Left ventricle myocardium superior (tissue), 1 donor: ENCODE measurements around the gene CXCL14. TPM values are rescaled to one million over a fixed set of nuclear protein-coding genes. Genes with fewer than 3 reads are reported as not detected.

Source experiments
- ATAC-seq: fragments of 200-7000 bp; cut with Tn5 transposase; one replicate; pipeline ENCODE4 v1.9.1; 2020; ENCODE audit warnings: mild to moderate bottlenecking, moderate library complexity
- DNase-seq: peaks from one replicate; pipeline ENCODE4 v3.0.0-alpha.2; 2020
- intact Hi-C: fragments of 100-400 bp; cut with micrococcal nuclease; formaldehyde crosslinking; loops from one replicate; pipeline ENCODE4 v1.11.0; 2022
- long read RNA-seq: library from polyadenylated mRNA; unstranded; transcript quantifications from one replicate; pipeline ENCODE4 v2.0.0, GENCODE V29; 2021
- total RNA-seq: library from RNA; stranded (reverse); fragmentation: NEBNext Ultra II Directional; extraction: Animal tissue kit (Norgen Biotek cat#: 25700); gene quantifications from one replicate; pipeline ENCODE4 v1.2.1, GENCODE V29; 2021
- donor health status: DM: no; HTN: yes; CAD: no; lungs with severe emphysema.

CXCL14 gene, protein sequence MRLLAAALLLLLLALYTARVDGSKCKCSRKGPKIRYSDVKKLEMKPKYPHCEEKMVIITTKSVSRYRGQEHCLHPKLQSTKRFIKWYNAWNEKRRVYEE
- total RNA-seq: 1.3 TPM
- long read RNA-seq, partial matches to known transcripts: 0 of 4 reads
- long read RNA-seq, other reads (novel, unspliced or antisense): 0 of 4 reads

DNA sequence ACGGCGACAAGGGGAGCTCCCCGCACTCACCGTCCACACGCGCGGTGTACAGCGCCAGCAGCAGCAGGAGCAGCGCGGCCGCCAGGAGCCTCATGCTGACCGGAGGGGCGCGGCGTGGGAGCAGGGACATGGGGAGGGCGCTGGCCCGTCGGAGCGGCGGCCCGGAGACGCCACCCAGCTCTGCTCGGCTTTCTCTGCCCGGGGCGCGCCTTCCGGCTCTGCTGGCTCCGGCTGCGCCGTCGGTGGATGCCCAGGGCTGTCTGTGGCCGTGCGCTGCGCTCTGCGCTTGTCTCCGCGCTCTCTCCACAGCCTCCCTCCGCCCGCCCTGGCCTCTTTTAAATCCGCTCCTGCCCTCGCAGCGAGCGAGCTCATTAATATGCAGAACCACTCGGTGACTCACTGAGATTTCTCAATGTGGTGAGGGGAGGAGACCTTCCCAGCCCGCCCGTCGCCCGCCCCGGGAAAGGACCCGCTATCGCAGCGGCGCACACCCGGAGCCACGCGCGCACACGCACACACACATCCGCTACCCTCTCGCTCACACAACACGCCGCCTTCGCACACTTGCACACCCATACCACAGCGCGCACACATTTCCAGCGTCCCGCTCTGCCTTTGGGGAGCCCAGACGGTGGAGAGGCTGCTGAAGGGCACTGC lies at the start of gene CXCL14:
CXCL14 (minus strand) TSS at position 307 of the 657 bp plus-strand sequence; CDS start at position 94, 213 bp downstream.
- DNase-seq (peak; percentile 53), ATAC-seq (peak; percentile 81)
- intact Hi-C loops: no loop called here

DNA sequence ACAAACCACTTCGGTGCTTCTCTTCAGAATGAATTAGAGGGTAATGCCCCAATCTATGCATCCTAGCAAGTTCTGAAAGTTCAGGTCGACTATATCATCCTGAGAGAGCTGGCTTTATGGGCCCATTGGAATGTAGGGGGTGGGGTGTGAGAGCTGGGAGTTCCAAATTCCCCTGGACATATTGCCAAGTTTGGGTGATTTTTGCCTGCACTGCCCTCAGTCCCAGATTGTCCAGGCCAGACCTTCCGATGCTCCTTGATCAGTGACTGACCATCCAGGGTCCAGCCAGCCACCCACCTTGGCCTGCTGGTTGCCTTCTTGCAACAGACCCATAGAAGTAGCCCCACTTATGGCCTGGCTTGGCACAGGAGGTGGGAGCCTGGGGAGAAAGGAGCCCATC lies 47.8 kb upstream of the CXCL14 start:
- intact Hi-C loops: no loop called here
- ATAC-seq: no peak

GRCh38 chr5:135625961-135626360 lies 47.2 kb upstream of the CXCL14 start:
- ATAC-seq (no peak), DNase-seq (no peak)
- intact Hi-C loops: no loop called here

More for the DNA sequence above, 47.8 kb upstream of the CXCL14 start:
- no peak for DNase-seq

GRCh38 chr5:135625486-135625885 lies 46.7 kb upstream of the CXCL14 start:
- no peak for DNase-seq
- intact Hi-C loops: no loop called here
- no peak for ATAC-seq

GRCh38 chr5:135625061-135625460 lies 46.3 kb upstream of the CXCL14 start:
- DNase-seq (no peak), ATAC-seq (no peak)
- intact Hi-C loops: no loop called here

- DNase-seq (no peak), ATAC-seq (no peak)
- intact Hi-C loops: no loop called here
Measured at GRCh38 chr5:135623186-135623715, 44.5 kb upstream of the CXCL14 start.

- DNase-seq (no peak), ATAC-seq (no peak)
- intact Hi-C loops: no loop called here
Measured at GRCh38 chr5:135615581-135616260, 36.9 kb upstream of the CXCL14 start.

DNA sequence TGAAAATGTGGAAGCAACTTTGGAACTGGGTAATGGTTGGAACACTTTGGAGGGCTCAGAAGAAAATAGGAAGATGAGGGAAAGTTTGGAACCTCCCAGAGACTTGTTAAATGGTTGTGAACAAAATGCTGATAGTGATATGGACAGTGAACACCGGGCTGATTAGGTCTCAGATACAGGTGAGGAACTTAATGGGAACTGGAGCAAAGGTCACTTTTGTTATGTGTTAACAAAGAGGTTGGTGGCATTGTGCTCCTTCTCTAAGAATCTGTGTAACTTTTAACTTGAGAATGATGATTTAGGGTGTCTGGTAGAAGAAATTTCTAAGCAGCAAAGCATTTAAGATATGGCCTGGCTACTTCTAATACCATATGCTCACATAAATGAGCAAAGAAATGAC lies 36.4 kb upstream of the CXCL14 start:
- intact Hi-C loops: no loop called here
- ATAC-seq (no peak), DNase-seq (no peak)

DNA sequence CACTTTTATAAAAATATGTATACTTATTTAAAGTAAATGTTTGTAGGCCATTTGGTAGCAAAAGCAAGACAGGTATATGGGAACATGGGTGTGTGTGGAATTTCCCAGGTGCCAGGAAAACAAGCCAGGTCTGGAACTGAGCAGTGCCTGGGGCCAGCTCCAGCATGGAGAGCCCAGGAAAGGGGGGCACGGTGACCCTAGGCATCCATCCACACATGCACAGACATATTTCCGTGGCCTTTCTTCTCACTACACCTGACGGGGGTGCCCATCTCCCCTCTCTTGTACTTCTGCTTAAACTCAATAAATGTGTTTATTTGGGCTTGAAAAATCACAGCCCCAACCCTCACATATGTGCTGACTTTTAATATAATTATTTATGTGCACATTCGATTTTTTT lies 31.2 kb upstream of the CXCL14 start:
- no peak for ATAC-seq
- intact Hi-C loops: no loop called here
- no peak for DNase-seq

DNA sequence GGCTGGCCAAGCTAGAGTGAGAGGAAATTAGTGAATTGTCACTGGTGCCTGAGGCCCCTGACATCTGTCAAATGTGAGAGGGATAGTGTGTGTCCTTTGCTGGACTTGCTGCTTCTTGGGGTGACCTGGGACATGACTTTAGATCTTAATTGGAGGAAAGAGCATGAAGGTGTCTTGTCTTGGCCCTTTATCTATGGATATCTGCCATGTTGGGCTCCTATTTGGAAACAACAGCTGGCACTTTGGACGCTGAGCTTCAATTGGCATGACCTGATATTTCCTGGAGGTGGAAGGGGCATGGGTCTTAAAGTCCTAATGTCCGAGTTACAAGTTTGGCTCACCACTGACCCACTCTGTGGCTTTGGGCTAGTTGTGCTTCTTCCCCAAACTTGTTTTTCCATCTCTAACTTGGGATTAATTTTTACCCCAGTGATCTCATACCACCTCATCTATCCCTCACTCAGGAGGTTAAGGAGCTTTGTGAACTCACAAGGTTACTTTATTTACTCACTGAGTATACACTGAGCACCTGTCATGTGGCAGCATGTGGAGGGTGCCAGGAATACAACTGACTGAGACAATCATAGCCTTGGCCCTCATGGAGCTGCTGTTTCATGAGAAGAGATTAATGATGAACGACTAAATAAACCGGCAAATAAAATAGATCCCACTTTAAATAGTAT lies 30.1 kb upstream of the CXCL14 start:
- intact Hi-C loops: no loop called here
- ATAC-seq: no peak

DNA sequence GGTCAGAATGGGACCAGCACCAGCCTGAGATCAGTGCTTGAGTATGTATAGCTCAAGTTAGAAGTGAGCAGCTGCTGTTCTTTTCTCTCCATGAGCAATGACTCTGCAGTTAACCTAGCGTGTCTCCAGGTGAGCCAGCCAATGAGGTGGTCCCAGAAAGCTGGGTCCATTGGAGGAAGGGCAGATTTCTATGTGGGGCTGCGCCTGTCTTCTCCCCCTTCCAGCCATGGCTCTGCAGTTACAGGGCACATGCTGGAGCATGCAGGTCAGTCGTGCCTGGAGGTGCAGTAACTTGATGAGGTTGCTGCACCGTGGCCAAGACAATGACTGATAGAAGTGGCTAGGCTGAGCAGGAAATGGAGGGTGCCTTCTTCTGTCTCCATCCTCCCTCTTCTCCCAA lies 29.6 kb upstream of the CXCL14 start:
- ATAC-seq: no peak

More for the DNA sequence above, 30.1 kb upstream of the CXCL14 start:
- DNase-seq: no peak

DNA sequence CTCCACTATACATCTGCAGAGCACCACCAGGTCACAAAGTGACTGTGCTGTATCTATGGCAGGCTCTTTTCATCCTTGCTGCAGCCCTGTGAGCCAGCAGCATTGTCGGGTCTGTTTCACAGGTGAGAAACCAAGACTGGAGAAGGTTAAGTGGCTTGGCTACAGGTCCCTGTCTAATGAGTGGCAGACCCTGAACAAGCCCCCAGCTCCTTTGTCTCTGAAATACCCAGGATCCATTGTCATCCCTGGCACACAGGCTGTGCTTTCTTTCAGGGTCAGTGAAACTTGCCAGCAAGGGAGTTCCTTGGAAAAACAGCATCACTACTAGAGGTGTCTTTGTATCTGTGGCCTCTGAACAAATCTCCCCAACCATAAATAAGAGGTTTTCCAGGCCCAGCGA lies 27.6 kb upstream of the CXCL14 start:
- DNase-seq: no peak
- ATAC-seq: no peak
- intact Hi-C loops: no loop called here

More for the DNA sequence above, 29.6 kb upstream of the CXCL14 start:
- intact Hi-C loops: no loop called here
- DNase-seq: no peak

GRCh38 chr5:135605221-135605620 lies 26.4 kb upstream of the CXCL14 start:
- DNase-seq (no peak), ATAC-seq (no peak)
- intact Hi-C loops: no loop called here

DNA sequence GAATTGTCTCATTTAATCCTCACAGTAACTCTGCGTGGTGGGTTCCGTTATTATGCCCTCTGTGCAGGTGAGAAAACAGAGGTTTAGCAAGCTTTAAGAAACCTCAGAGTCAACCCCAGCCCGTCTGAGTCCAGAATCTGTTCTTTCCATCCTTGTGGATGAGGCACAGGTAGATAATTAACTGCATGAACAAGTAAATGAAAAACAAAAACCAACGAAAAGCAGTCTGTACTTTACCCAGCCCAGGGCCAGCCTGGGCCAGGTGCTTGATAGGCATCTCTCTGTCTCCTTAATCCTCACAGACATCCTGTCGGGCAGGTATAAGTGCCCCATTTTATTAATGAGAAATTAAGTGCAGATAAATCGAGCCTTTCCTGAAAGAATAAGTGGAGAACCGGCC lies 25.3 kb upstream of the CXCL14 start:
- intact Hi-C loops: no loop called here
- no peak for ATAC-seq
- no peak for DNase-seq

DNA sequence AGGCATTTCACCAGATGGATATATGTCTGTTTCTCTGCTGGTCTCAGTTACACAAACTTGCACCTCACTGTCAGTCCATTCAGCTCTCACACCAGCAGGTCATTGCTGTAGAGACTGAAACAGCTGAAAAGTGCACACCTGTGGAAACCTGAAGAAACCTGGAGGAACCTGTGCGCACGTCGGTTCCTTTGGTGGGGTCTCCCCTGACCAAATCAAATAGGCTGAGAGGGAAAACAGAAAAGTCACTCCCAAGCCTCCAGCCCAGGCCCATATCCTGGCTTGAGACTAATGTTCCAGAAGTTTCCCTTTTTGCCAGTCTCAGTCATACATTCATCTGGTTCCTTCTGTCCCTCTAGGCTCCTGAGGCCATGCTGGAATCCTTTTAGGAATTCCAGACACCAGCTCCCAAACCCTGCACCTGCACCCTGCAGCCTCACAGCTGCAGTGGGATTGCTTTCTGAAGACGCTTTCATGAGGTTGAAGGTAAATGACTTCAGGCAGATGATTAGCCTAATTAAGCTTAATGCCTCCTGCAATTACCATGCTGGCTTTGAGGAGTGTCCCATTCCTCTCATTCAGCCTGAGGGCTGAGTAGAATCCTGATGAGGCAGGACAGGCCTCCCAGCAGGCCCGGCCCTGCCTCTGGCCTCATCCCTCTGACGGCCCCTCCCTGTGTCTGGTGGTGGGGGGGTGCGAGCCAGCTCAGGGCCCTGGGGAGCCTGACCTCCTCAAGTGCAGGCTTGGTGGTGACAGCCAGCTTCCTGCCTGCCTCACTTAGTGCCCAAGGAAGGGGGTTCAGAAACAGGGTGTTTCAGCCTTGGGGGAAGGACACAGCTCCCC lies 24.3 kb upstream of the CXCL14 start:
- DNase-seq (no peak), ATAC-seq (peak; percentile 44)
- intact Hi-C loops: no loop called here

GRCh38 chr5:135601466-135601865 lies 22.7 kb upstream of the CXCL14 start:
- no peak for DNase-seq
- intact Hi-C loops: no loop called here
- no peak for ATAC-seq

DNA sequence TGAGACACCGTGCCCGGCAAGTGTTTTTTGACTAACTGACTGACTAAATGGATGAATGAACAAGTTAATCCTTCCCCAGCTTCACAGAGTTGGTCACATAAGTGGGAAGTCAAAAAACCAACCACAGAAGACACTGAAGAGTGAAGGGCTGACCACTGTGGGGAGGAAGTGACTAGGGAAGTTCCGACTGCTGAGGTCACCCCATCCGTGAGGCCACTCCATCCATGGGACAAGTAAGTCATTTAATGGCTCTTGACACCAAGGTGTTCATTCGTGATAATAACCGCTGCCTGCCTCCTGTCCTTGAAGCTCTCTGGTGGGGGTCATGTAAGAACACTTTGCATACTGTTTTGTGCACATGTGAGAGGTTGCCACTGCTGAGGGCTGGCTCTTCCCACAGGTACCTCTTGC lies 22.2 kb upstream of the CXCL14 start:
- ATAC-seq: no peak
- DNase-seq: no peak
- intact Hi-C loops: no loop called here

DNA sequence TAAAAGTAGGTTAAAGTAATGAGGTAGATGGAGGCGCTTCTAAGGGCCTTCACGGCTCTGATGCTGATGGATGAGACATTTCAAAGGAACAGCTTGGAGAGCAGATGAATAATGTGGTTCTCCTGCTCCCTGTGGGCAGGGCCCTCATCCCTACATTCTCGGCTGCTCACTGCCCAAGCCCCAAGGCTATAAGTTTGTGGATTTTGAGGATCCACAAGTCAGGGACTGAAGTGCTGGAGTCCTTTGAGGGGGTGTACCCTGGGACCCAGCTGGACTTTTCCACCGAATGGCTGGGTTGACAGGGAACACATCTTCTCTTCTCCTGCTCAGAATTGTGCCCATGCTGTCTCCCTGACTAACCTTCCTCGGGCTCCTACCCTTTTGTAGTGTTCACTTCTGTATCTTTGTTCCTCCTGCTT lies 21.4 kb upstream of the CXCL14 start:
- no peak for ATAC-seq
- intact Hi-C loops: no loop called here
- no peak for DNase-seq
